AML-193 (cell line): Measurements from ENCODE around the gene ITGA11.

ENCODE experiments used
- DNase-seq, 2 experiments: peaks; one replicate each; lab custom pipeline; 2025; lab: John Stamatoyannopoulos, UW

Gene ITGA11

DNA sequence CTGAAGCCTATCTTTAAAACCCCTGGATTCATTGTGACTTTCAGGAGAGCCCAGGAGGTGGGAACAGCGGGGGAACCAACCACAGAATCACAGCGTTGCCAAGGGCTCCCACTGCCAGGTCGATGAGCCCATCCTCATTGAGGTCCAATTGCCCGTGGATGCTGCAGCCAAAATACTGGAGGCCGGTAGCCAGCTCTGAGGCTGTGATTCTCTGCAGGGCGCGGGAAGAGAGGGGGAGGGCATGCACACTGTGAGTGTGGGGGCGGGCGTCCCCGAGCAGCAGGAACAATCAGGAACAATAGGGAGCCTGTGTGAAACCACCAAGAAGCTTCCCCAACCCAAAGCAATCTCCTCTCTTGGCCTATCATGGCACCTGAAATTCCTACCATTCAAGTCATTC is 101.1 kb downstream of the ITGA11 start:
- no peak for DNase-seq

DNA sequence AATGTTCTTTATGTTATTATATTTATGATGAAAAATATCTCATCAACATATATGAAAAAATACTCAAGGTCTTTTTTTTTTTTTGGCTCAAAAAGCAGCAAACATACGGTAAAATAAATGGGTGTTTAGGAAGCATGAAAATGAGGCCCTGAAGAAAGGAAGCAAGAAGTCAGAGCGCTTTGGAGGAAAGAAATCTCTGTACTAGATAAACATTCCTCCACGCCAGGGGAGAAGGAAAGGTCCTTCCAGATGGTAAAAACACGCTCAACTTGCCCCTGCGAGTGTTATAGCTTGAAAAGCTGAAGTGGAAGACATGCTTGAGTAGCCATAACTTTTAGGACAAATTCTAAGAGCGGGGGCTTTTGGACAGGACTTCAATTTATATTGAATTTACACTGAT is 101.5 kb downstream of the ITGA11 start:
- no peak for DNase-seq

DNA sequence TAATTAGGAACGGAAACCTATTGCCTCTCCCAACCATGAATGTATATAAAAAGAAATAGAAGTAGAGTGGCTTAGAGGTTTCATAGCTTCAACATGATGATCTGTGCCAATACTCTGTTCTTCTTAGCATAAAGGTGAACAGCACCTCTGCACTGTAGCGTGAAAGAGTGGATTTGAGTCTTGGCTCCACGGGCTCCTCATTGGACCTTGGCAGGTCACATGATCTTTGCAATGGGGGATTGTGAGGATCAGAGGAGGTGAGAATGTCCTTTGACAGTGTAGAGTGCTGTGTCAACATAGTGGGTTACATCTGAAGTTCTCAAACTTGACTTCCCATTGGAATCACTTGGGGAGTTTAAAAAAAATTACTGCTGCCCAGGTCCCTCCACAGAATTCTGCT is 103.0 kb downstream of the ITGA11 start:
- no peak for DNase-seq

DNA sequence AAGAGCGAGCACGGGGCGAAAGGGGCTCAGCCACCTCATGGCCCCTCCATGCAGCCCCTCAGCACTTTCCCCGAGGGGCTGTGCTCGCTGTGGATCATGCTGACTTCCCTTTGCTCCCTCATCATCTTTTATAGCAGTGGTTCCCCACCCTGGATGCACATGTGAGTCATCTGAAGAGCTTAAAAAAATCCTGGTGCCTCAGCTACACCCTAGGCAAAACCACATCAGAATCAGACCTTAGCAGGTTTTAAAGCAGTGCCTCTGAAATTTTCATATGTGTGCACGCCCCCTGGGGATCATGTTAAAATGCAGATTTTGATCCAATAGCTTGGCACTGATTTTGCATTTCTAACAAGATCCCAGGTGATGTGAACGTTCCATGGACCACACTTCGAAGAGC is 103.5 kb downstream of the ITGA11 start:
- no peak for DNase-seq

DNA sequence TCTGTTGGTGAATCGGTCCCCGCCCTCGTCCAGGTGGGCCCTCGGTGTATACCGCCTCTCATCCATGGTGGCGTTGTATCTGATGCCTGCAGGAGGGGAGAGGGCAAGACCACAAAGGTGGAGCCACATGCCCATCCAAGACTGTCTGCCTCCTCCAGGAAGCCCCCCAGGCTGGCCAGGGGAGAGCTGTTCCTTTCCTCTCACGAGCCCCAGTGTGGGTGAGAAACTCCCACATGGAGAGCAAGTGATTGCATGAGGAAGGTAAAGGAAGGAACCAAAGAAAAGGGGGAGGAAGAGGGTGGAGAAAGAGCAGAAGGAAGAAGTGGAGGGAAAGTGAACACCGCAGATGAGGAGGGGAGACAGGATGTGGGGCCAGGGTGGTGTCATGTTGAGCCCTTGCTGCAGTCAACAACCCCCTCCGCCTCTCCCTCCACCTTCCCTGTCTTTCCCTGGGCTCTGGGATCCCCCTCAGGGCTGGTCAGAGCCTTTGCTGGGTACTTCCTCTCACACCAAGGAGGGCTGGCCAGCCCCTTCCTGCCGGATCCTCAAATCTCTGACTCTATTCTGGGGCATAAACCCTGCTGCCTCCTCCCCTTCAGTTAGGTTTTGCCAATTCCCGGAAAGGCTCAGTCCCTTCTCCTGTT is 105.1 kb downstream of the ITGA11 start:
- no peak for DNase-seq

DNA sequence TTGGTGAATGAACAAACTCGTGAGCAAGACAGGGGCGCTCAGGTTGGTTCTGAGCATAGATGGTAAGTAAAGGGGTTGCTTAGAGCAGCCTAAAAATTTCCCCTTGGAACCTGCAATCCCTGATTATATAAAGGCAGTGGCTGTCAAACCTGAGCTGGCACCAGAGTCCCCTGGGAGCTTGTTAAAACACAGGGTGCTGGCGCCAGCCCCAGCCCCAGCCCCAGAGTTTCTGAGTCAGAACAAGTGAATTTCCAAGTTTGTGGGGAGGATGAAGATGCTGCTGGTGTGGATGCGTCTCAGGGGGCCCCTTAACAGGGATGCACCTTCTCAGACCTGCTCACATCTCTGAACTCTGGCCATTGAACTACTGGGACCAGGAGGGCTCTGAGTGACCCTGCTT is 106.2 kb downstream of the ITGA11 start:
- no peak for DNase-seq

DNA sequence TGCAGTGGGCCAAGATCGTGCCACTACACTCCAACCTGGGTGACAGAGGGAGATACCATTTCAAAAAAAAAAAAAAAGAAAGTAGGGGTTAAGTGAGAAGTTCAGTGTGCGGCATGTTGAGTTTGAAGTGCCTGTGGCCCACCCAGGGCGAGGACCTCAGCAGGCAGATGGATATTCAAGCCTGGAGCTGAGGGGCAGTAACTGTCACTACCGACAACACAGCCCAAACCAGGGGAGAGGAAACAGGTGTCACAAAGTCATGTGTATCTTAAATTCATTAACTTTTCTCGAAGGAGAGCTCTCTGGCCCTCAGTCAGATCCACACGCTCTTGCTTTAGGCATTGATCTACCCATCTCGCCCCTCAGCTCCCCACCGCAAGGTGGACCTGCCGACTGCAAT is 109.2 kb downstream of the ITGA11 start:
- DNase-seq = no peak

DNA sequence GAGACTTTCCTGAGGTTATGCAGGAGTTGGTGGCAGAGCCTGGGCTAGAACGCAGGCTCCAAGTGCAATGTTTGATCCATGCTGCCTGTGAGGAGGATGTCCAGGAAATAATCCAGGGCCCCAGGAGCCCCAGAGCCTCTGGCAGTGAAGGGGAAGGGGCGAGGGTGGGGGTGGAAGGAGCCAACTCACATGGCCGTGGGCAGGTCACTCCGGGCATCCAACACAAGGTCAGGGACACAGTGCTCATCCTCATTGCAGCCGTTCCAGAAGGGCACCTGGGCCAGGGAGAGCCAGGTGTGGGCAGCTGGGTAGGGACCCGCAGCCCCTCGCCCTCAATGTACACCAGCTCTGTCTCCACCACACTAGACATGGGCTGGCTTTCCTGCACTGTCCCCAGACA is 110.7 kb downstream of the ITGA11 start:
- DNase-seq = no peak

DNA sequence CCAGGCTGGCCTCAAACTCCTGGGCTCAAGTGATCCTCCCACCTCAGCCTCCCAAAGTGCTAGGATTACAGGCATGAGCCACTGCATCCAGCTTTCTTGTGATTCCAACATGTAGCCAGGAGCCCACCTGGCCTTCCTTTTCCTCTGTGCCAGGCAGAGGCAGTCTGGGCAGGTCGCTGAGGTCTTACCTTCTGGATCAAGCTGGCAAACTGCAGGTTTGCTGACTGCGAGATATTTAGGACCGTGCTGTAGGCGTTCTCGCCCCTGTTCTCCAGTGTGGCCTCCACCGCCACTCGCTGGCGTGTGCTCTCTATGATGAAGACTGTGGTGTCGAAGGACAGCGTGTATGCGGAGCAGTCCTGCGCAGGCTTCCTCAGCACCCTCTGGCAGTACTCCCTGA is 112.0 kb downstream of the ITGA11 start:
- no peak for DNase-seq

DNA sequence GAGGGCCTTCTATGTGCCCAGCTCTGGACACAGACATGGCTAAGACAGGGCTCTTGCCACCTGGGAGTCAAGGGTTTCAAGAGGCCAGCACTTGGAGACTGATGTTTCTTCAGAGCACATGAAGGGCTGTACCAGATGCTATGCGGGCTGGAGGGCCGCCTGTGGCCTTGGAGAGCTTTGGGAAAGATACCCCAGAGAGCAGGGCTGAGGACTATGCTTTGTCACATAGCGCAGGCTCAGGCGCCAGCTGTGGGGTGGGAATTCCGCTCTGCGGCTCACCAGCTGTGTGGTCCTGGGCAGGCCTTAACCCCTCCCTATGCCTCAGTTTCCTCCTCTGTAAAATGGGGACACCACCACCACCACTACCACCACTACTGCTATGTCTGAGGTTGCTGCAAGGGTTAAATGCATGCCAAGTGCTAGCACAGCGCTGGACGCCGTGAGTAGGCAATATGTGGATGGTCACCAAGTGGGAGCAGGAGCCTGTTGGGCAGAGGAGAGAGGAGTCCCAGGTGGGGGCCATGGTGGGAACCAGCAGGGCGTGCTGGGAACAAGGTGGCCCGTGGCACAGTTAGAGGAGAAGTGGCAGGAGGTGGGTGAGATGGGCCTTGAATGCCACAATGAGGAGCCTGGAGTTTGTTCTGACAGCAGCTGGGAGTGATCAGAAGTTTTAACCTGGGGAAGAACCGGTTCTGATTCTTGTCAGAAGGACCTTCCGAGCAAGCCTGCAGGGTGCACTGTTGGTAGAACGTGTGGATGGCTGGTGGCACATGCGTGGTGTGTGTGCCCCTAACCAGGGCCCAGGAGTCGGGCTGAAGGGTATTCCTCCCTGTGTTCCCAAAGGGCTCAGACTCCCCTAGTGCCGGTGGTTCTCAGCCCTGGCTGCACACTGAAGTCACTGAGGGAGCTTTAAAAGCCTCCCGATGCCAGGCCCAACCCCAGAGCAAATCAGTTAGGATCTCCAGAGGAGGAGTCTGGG is 112.7 kb downstream of the ITGA11 start:
- no peak for DNase-seq

DNA sequence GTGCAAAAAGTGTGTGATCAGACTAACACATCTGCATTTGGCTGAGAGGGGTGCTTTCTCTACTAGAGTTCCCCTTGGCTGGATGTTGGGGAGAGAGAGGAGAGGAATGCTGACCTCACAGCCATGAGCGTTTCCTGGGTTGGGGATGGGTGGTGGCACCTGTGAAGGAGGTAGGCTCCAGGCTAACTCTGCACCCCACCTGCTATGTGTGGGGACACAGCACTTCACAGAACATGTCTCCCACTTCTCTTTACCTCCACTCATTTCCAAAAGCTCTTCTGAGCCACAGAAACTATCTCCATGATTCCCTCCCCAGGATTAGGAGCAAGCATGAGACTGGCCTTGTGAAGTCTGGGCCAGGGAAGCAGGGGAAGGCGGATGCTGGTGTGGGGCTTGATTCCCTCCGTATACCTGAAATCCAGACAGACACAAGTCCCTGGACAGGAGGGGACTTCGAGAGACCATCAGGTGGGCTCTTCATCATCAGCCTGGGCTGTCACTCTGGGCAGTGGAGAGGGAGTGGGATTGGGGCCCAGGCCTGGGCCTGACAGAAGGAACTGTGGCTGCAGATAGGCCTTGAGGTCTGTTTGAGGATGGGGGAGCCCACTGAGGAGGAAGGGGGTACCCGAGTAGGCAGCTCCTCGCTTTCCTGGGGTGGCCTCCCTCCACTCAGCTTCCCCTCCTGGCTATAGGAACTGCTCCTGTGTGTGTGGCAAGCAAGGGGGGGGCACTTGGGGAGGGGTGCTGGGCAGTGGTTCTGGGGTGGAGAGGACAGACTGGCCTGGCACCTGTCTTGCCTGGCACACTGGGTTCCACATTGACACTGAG is 113.7 kb downstream of the ITGA11 start:
- no peak for DNase-seq

DNA sequence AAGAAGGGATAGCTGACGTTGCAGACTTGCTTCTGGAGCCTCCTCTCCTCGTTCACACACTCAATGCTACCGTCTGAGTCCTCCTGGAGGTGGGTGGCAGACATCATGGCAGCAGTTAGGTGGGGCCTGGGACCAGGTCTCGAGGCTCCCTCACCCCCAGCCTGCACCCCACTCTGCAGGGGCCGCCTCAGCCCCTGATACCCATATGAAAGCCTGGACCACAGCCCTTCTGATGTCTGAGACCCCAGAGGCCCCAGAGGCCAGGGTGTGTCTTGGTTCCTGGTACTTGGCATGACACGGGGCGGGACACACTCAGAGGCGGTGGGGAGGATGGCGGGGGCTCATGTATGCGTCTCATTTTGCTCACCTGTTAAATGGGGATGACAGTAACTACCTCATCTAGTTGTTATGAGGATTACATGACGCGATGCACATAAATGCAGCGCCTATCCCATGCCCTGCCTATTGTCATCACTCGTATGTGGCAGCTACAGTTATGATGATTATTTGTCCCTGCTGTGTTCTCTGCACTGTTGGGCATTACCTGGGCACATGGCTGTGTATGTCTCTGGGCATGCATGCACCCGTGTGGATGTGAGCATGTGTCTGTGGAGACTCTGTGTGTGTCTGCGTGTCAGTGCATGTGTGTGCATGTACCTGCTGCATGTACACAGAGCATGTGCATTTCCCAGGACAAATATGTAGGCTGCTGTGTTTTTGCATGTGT is 114.5 kb downstream of the ITGA11 start:
- no peak for DNase-seq

DNA sequence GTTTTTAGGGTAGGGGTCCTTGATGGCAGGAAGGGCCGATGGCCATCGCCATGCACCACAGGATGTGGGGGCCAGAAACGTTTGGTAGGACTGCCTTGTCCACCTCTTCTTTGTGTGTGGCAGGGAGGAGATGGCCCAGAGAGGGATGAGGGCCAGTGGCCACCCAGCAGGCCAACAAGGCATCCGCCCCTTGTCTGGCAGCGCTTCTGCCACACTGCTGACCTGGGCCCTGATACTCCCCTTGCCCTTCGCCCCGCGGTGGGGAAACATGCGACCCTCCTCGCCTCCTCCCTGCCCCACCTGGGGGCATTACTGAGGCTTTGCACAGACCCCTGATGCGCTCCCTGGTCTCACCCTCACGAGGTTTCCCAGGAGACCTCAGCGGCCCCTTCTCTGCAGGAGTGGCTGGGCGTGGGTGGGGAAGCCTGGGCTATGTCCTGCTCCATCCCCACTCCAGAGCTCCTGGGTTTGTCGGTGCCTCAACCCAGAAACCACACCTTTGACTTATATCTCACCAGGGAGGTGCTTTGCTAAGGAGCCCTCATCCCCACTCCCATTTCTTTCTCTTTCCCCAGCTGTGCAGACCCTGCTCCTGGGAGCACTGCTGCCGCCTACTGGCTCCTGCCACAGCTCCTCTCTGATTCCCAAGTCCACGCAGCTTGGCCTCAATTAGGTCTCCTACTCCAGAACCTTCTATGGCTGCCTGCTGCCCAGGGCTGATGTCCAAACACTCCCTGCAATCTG is 115.7 kb downstream of the ITGA11 start:
- no peak for DNase-seq

DNA sequence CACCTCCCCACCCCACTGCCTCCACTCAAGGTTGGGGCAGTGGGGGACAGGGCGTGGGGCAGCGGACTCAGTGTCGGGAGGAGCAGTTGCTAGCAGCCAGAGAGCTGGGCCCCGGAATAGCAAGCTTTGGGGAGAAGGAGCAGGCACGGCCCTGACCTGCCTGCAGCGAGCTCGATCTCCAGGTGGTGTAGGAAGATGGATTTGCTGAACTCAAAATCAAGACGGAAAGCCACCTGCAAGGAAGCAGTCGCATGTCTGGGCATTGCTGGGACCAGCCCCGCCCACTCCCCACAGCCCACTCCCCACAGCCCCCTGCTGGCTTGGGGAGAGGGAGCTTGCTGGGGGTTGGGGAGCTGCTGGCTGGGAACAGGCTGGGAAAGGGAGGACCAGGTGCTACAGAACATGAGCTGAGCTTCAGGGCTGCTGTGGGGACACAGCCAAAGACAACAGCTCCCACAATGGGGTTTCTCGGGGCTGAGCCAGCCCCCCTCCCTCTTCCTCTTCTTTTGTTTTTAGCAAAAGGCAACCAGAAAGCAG is 116.4 kb downstream of the ITGA11 start:
- no peak for DNase-seq

DNA sequence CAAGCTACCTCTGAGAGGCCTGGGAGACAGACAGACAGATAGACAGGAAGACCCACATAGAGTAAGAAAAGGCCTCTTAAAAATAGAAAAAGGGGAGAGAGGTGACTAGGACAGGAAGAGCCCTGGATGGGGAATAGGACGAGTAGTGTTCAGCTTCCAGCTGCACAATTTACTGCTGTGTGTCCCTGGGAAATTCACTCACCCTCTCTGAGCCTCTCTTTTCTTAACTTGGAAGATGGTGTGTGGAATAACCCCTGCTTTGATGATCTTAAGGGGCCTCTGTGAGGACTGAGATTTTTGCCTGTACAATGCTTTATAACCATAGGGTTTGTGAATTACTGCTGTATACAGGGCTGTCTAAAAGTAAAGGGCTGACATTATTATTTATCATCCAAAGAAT is 116.9 kb downstream of the ITGA11 start:
- DNase-seq = no peak

DNA sequence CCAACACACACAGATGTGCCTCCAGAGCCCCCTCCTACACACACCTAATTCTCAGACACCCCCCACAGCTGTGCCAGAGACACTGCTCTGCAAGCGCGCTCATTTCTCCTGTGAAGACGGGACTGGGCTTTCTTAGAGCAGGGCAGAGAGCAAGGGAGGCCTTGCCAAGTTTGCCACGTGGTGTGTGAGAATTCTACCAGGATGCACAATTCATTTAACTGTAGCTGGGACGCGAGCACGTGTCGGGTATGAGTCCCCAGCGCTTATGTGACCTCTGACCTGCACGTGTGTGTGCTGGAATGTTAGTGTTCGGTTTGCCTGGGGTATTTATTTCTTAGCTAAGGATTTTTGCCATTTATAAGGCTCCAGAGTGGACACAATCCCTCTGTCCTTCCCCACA is 117.4 kb downstream of the ITGA11 start:
- no peak for DNase-seq

DNA sequence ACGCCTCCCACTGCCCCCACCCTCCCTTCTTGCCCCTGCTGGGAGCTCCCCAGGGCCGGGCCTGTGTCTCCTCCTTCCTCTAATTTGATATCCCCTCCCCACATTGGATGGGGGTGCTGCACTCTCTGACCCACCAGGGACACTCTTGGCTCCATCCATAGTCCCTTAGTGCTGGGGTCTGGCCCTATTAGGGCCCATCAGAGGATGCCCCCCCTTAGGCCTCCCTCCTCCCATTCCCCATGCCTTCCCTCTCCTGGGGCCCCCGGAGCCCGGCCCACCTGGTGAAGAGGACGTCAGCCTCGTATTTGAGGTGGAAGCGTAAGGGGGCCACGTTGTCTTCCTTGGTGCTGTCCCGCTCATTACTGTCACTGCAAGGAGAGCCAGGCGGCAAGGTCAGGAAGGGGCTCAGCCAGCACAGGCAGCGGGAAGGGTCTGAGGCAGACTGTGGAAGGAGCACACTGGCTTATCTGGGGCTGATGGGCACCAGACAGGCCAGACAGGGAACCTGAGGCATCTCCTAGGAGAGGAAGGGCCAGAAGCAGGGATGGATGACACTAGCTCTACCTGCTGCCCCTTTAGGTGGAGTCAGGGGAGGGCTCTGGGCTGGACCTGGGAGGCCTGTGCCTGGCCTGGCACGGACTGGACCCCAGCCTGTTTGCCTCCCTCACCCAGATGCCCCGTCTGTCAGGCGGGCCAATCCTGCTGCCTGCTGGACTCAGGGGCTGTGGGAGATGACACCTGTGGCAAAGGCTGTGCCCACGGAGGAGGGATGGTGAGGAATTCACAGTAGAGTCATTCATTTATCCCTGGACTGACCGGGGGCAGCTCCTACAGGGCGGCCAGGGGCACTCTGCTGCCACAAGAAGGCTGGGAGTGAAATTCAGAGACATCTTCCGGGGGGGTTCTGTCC is 118.2 kb downstream of the ITGA11 start:
- DNase-seq = no peak

DNA sequence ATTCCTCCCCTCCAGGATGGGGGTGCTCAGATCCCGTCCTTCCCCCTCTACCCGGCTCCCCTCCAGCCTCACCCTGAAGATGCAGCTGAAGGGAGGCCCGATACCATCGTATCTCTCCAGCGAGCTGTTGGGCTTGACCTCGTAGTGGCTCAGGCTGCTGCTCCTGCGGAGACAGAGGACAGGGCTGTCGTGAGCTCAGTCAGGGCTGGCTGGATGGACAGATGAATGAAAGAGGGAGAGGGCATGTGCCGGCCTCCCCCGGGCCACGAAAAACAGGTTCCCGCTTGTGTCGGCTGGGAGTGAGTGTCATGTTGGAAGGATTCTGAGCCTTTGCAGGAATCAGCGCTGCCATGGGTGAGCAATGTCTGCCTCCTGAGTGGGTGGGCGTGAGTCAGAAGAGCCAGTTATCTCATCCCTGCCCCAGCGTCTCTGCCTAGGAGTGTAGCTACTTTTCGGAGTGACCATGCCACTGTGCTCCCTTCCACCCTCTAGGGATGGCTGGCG is 119.2 kb downstream of the ITGA11 start:
- no peak for DNase-seq

DNA sequence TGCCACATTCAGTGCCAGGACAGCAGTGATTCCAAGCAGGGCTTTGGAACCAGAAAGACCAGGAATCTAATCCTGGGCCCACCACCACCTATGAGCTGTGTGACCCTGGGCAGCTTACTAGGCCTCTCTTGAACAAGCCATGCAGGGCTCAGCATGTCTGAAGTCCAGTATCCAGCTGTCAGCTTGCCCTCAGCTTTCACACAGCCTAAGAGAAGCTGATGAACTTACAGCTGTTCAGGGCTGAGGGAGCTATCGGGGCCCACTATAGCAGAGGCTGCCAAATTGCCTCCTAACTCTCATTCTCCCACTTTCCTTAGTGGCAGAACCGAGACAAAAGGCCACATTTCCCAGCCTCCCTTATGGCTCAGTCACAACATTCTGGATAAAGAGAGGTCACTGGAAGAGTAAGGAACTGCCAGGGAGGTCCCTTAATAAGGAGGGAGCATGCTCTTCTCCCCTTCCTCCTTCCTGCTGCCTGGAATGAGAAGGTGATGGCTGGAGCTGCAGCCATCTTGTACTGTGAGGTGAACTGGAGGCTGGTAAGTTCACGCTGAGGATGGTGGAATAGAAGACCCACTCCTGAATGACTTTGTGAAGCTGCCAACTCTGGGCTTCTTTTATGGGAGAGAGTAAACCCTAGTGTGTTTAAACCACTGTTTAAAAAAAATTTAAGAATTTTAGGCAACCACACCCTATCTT is 120.0 kb downstream of the ITGA11 start:
- no peak for DNase-seq
